Activated CD4-positive, alpha-beta T cell treated with anti-CD3 and anti-CD28 coated beads, Interleukin-2, amount 10 ng/mL, durations not matched to agents 7 days and 5 days (primary cell): Measurements from ENCODE around the gene CELF1. TPM values are rescaled to one million over a fixed set of nuclear protein-coding genes. Genes with fewer than 3 reads are reported as not detected.
A peak's percentile ranks its signal among the peaks of the same experiment; 100 is the strongest.

ENCODE experiments used
- CTCF ChIA-PET: fragments of 350-600 bp; sonication (Branson Sonifier 250); formaldehyde crosslinking; loops from one replicate; lab custom pipeline; 2021; ENCODE audit warnings: antibody characterized with exemption; lab: Charles Lee
- POLR2A ChIA-PET: fragments of 350-600 bp; sonication (Branson Sonifier 250); formaldehyde crosslinking; loops from one replicate; lab custom pipeline; 2021; ENCODE audit warnings: antibody characterized with exemption; lab: Charles Lee
- DNase-seq: peaks from one replicate; pipeline ENCODE4 v3.0.0-alpha.2; 2020
- H3K27ac Mint-ChIP-seq: one replicate; pipeline ENCODE4 v1.8.0; 2021; ENCODE audit warnings: mild to moderate bottlenecking, moderate library complexity, mixed read lengths
- H3K27me3 Mint-ChIP-seq: one replicate; pipeline ENCODE4 v1.8.0; 2021; ENCODE audit warnings: mixed read lengths
- H3K36me3 Mint-ChIP-seq: one replicate; pipeline ENCODE4 v1.8.0; 2021; ENCODE audit warnings: low read depth, mixed read lengths
- H3K4me1 Mint-ChIP-seq: one replicate; pipeline ENCODE4 v1.8.0; 2021; ENCODE audit warnings: mixed read lengths
- H3K4me3 Mint-ChIP-seq: one replicate; pipeline ENCODE4 v1.8.0; 2021; ENCODE audit warnings: mild to moderate bottlenecking, moderate library complexity, mixed read lengths
- H3K9me3 Mint-ChIP-seq: one replicate; pipeline ENCODE4 v1.8.0; 2021; ENCODE audit warnings: mixed read lengths
- total RNA-seq, 2 experiments: library from RNA; stranded (reverse); gene quantifications; one replicate each; pipeline ENCODE4 v1.2.3, GENCODE V29; 2021

Gene CELF1
- total RNA-seq, 2 experiments from 2014 or later = 102 to 105 TPM

DNA sequence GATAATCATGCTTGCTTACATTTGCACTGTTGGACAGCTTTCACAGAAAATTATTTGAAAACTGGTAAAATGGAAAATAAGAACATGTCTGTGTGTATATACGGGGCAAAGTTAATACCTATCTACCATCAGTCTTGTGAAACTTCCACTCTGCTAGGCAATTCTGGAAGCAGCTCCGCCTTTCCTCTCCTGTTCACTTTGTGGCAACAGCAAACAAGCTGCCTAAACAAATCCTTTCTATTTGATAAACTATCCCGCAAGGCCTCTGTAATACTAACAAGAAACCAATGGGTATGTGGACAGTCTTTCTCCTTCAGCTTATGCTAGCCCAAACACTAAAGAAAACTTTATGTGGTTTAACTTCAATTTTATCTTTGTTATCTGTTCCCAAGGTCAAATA lies 64.8 kb downstream of the CELF1 start:
- Mint-ChIP-seq H3K4me1 (peaks cover 9% of the 10 kb centered on the region), H3K27ac (no peak overlapping the region), H3K36me3 (peaks cover 50% of the 10 kb centered on the region), H3K27me3 (no peaks in the 10 kb centered on the region), H3K4me3 (no peak overlapping the region), H3K9me3 (no peaks in the 10 kb centered on the region)
- POLR2A ChIA-PET = no interaction called here
- CTCF ChIA-PET = interaction anchor here (1.3 to 1.5 kb wide), 2 partner anchors 13 to 16 kb away, joined by 3 read pairs; no protein-coding TSS in a partner anchor
- DNase-seq = no peak

DNA sequence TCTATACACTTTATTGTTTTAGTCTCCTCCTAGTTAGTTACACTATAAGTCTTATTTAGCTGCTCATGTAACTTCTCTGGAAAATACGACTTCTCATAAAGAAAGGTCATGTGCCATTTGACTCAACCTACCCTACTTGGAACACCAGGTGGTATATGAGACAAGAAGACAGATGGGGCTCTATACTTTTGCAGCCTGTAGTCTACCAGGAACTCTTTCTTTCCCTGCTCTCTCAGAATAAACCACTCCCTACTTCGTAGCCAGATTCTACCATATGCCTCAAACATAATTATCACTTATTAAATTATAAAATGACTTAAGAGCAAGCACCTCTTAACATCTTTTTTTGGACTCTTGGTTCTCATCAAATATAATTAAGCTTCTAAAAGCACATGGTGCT lies 65.5 kb downstream of the CELF1 start:
- no peak overlapping the region for H3K27ac Mint-ChIP-seq
- H3K4me1 Mint-ChIP-seq = peaks cover 9% of the 10 kb centered on the region
- ChIA-PET POLR2A (no interaction called here), CTCF (interaction anchor here (1.2 to 1.5 kb wide), 2 partner anchors 11 to 15 kb away, joined by 3 read pairs; no protein-coding TSS in a partner anchor)
- H3K36me3 Mint-ChIP-seq = peaks cover 51% of the 10 kb centered on the region
- H3K9me3 Mint-ChIP-seq = no peaks in the 10 kb centered on the region
- no peak overlapping the region for H3K4me3 Mint-ChIP-seq
- no peak for DNase-seq
- H3K27me3 Mint-ChIP-seq = no peaks in the 10 kb centered on the region

DNA sequence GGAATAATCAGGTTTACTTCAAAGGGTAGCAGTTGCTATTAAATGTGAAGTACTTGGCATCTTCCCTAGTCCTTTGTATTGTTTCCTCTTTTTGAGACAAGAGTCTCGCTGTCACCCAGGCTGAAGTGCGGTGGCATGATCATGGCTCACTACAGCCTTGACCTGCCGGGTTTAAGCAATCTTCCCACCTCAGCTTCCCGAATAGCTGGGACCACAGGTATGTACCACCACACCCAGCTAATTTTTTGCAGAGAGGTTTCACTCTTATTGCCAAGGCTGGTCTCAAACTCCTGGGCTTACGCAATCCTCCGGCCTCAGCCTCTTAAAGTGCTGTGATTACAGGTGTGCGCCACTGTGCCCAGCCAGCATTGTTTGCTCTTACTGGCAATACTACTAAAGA lies 67.8 kb downstream of the CELF1 start:
- H3K36me3 Mint-ChIP-seq = peaks cover 64% of the 10 kb centered on the region
- DNase-seq = no peak
- no peaks in the 10 kb centered on the region for H3K27me3 Mint-ChIP-seq
- CTCF ChIA-PET = interaction anchor here (0.7 kb wide), 1 partner anchor 197 kb away, joined by 3 read pairs; no protein-coding TSS in a partner anchor
- no peak overlapping the region for H3K4me3 Mint-ChIP-seq
- no peak overlapping the region for H3K27ac Mint-ChIP-seq
- POLR2A ChIA-PET = no interaction called here
- peaks cover 7% of the 10 kb centered on the region for H3K4me1 Mint-ChIP-seq
- H3K9me3 Mint-ChIP-seq = no peaks in the 10 kb centered on the region

DNA sequence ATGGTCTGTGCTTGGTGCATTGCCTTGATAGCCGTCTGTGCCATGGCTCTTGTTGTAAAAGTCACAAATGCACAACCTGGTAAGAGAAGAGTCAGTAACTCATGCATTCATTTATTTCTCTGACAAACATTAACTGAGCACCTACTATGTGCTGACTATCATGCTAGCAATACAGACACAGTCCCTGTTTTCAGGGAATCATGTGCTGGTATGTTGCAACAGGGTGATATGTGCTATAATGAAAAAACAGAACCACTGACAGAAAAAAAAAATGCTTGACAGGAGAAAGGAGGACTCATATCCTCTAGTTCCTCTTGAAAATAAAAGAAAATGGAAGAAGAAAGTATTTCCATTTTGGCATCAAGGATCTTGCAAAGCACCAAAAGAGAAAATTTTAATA lies 69.5 kb downstream of the CELF1 start:
- ChIA-PET POLR2A (no interaction called here), CTCF (no interaction called here)
- peaks cover 71% of the 10 kb centered on the region for H3K36me3 Mint-ChIP-seq
- no peaks in the 10 kb centered on the region for H3K9me3 Mint-ChIP-seq
- no peaks in the 10 kb centered on the region for H3K27me3 Mint-ChIP-seq
- DNase-seq = no peak
- no peak overlapping the region for H3K4me3 Mint-ChIP-seq
- H3K4me1 Mint-ChIP-seq = peaks cover 7% of the 10 kb centered on the region
- H3K27ac Mint-ChIP-seq = no peak overlapping the region

DNA sequence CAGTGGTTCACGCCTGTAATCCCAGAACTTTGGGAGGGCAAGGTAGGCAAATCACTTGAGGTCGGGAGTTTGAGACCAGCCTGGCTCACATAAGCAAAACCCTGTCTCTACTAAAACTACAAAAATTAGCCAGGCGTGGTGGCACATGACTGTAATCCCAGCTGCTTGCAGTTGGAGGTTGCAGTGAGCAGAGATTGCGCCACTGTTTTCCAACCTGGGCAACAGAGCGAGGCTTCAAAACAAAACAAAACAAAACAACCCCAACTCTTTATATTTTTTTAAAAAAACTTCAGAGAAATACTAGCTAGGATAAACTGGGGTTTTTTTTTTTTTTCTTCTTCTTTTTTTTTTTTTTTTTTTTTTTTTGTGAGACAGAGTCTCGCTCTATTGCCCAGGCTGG lies 72.2 kb downstream of the CELF1 start:
- no peak overlapping the region for H3K27ac Mint-ChIP-seq
- H3K4me3 Mint-ChIP-seq = no peak overlapping the region
- DNase-seq = no peak
- H3K27me3 Mint-ChIP-seq = no peaks in the 10 kb centered on the region
- H3K36me3 Mint-ChIP-seq = peaks cover 61% of the 10 kb centered on the region
- ChIA-PET CTCF (interaction anchor here (0.6 to 2.2 kb wide), 4 partner anchors 9 to 476 kb away, joined by 3 to 5 read pairs (median 4); no protein-coding TSS in a partner anchor), POLR2A (no interaction called here)
- peaks cover 11% of the 10 kb centered on the region for H3K4me1 Mint-ChIP-seq
- no peaks in the 10 kb centered on the region for H3K9me3 Mint-ChIP-seq

DNA sequence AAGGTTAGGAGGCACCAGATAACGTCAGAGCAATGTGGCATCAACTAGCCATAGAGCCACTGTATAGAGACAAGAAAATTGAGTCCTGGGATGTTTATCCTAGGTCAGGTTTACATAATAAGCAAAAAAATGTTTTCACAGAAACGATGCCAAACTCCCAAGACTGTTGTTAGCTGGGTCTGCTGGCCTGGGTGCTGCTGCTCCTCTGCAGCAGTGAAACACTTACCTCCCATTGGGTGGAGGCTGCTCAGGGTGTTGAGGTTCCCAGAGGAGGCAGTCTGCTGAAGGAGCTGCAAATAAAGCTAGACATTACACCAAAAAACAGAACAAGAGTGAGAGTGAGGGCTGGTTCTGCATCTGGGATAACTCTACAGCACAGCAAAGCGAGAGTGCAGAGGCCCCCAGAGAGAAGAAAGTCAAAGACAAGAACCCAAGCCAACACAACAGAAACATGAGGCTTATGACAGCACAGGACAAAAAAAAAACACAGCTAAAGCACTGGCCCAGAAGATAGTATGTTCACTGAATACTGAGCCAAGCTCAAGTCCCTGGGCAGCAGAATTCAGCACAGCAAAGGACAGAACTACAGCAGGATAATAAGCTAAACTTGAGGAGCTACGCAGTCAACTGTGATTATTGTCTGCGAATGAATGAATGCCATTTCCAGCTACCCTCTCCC lies 74.1 kb downstream of the CELF1 start:
- Mint-ChIP-seq H3K4me3 (no peak overlapping the region), H3K27me3 (no peaks in the 10 kb centered on the region), H3K27ac (no peak overlapping the region), H3K36me3 (peaks cover 60% of the 10 kb centered on the region), H3K4me1 (peaks cover 11% of the 10 kb centered on the region), H3K9me3 (no peaks in the 10 kb centered on the region)
- ChIA-PET POLR2A (interaction anchor here (0.5 to 0.6 kb wide), 2 partner anchors 44 to 153 kb away, joined by 3 to 4 read pairs; no protein-coding TSS in a partner anchor), CTCF (interaction anchor here (0.7 to 0.9 kb wide), 2 partner anchors 30 to 297 kb away, joined by 3 to 4 read pairs; partner anchors contain the start of gene RAPSN)
- DNase-seq = no peak

DNA sequence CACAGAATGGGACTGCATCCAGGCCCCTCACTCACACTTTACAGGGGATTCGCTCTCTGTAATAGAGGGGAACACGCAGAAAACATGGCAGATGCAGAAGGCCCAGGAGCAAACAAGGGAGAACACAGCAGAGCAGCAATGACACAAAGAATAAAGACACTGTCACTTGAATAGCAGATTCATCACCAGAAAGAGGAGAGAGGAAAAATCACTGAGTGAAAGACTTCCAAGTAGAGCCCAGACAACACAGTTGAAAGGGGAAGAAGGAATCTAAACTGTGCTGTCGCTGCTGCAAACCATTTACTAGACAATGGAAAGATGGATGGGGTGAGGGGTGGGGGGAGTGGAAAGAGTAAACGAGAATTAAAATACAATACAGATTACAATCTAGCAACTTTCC lies 75.2 kb downstream of the CELF1 start:
- no peak for DNase-seq
- H3K4me1 Mint-ChIP-seq = peaks cover 11% of the 10 kb centered on the region
- ChIA-PET POLR2A (no interaction called here), CTCF (interaction anchor here (0.9 kb wide), 1 partner anchor 296 kb away, joined by 4 read pairs; no protein-coding TSS in a partner anchor)
- H3K27me3 Mint-ChIP-seq = no peaks in the 10 kb centered on the region
- peaks cover 60% of the 10 kb centered on the region for H3K36me3 Mint-ChIP-seq
- H3K27ac Mint-ChIP-seq = no peak overlapping the region
- H3K9me3 Mint-ChIP-seq = no peaks in the 10 kb centered on the region
- no peak overlapping the region for H3K4me3 Mint-ChIP-seq

DNA sequence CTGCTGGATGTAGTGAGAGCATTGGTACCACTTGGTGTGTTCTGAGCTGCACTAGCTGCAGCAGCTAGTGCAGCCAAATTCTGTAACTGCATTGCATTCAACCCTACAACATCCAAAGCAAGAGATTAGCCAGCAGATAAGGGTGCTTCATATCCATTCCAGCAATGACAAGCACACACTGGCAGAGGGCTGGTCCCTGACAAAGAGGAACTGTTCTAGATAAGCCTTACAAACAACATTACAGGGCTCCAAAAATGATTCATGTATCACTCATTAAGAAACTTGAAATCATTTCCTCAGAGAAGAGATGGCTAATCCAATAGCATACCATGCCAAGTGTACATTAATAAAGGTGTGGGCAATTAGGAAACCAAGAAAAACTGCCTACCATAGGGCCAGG lies 75.6 kb downstream of the CELF1 start:
- DNase-seq = no peak
- Mint-ChIP-seq H3K36me3 (peaks cover 60% of the 10 kb centered on the region), H3K27ac (no peak overlapping the region), H3K27me3 (no peaks in the 10 kb centered on the region), H3K4me1 (peaks cover 11% of the 10 kb centered on the region), H3K9me3 (no peaks in the 10 kb centered on the region), H3K4me3 (no peak overlapping the region)
- CTCF ChIA-PET = interaction anchor here (1.1 kb wide), 1 partner anchor 138 kb away, joined by 3 read pairs; no protein-coding TSS in a partner anchor
- POLR2A ChIA-PET = no interaction called here

DNA sequence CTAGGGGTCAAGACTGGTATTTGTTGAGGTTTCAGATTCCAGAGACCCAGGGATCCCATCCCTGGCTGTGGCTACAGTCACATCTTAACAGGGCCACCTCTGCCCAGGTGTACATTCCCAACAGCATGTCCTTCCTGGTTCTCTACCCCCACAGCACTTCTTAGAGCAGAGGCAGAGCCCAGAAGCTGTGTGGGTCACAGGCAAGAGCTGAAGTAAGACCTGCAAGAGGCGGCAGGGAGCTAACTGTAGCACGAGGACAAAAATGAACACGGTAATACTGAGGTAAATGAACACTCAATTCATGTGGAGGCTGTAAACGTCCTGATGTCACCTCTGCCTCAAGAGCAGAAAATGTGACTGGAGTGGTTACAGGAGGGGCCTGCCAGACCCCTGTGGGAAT lies 82.3 kb downstream of the CELF1 start:
- DNase-seq = no peak
- ChIA-PET CTCF (interaction anchor here (0.6 to 1.7 kb wide), 2 partner anchors 14 to 147 kb away, joined by 3 read pairs; no protein-coding TSS in a partner anchor), POLR2A (no interaction called here)
- Mint-ChIP-seq H3K27ac (no peak overlapping the region), H3K4me1 (peaks cover 5% of the 10 kb centered on the region), H3K4me3 (no peak overlapping the region), H3K27me3 (no peaks in the 10 kb centered on the region), H3K9me3 (no peaks in the 10 kb centered on the region), H3K36me3 (peaks cover 64% of the 10 kb centered on the region)

DNA sequence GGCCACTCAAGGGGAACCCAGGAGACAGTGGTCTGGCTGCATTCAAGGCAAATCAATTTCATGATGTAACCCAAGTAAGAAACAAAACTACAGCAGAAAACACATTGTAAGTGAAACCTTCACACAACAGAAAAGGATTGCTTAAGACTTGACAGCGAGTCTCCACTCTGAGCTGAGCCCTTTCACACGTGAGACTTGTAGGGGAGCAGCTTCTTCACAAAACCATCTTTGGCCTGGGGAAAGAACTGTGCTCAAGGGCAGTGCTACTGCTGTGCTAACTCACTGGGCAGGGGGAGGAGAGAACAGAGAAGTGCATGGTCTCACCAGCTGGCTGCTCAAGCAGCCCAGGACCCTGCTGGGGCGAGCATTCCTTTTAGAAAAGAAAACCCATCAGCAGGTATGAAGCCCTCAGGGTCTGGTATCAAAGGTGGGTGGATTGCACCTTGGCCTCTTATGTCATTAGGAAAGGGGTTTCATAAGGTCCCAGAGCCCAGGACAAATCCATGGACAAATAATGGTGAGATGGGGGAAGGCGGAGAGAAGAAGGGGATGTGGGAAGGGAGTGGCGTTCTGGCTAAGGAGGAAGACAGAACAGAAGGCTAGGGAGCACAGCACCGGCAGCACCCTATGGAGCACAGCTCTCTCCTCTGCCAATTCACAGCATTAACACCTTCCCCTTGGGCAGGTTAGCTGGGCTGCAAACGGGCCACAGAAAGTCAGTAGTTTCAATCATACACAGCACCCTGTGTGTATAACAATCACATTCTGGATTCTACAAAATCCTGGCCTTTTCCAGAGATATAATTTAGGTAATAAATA lies 83.4 kb downstream of the CELF1 start:
- Mint-ChIP-seq H3K4me1 (peaks cover 5% of the 10 kb centered on the region), H3K9me3 (no peaks in the 10 kb centered on the region), H3K27me3 (no peaks in the 10 kb centered on the region), H3K27ac (no peak overlapping the region), H3K4me3 (no peak overlapping the region), H3K36me3 (peaks cover 64% of the 10 kb centered on the region)
- POLR2A ChIA-PET = no interaction called here
- DNase-seq = no peak
- CTCF ChIA-PET = no interaction called here

DNA sequence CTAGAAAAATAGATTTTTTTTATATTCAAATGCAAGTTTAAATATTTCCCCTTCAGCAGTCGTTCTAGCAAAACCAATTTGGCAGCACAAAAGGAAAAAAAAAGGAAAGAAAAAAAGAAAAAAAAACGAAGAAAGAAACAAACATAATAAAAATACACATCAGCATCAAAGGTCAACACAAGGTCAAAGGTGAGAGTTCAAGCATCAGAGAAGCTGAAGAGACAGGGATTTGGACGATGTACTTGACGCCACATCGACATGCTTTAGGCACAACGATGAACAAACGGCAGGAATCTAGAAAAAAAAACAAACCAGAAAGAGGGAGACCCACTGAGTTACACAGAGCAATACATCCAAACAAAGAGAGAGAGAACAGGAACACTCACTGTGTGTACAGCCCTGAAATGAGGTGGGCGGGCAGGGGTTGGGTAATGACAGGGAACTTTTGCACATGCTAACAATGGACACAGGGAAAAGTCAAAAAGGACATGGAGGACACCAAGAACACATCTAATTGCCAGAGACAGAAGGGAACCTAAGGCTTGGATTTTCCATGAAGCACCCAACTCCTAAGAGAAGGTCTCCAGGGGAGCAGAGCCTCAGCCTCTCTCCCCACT lies 84.2 kb downstream of the CELF1 start:
- POLR2A ChIA-PET = no interaction called here
- Mint-ChIP-seq H3K36me3 (peaks cover 58% of the 10 kb centered on the region), H3K27ac (peak overlapping the region; percentile 41), H3K4me1 (peaks cover 5% of the 10 kb centered on the region), H3K9me3 (no peaks in the 10 kb centered on the region), H3K4me3 (no peak overlapping the region), H3K27me3 (no peaks in the 10 kb centered on the region)
- DNase-seq = no peak
- CTCF ChIA-PET = no interaction called here

DNA sequence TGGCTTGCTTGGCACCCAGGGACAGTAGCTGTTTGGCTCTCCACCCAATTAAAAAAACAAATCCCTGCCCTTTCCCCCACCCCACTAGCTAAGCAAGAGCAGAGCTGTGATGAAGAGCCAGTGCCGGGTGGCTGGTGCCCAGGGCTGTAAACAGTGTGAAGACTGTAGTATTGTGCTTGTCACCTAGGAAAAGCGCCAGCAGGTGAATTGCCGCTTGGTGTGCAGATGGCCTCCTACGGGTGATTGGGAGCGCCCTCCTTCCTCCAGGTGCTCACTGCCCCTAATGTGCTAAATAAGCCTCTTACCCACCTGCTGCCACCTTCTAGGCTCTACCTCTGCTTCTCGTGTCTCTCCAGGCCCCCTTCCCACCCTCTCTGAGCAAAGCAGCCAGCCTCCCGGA lies 85.6 kb downstream of the CELF1 start:
- peaks cover 49% of the 10 kb centered on the region for H3K36me3 Mint-ChIP-seq
- peaks cover 5% of the 10 kb centered on the region for H3K4me1 Mint-ChIP-seq
- H3K27ac Mint-ChIP-seq = peak overlapping the region; percentile 33
- no peak for DNase-seq
- no peak overlapping the region for H3K4me3 Mint-ChIP-seq
- CTCF ChIA-PET = interaction anchor here (0.6 kb wide), 1 partner anchor 193 kb away, joined by 3 read pairs; no protein-coding TSS in a partner anchor
- H3K9me3 Mint-ChIP-seq = no peaks in the 10 kb centered on the region
- no peaks in the 10 kb centered on the region for H3K27me3 Mint-ChIP-seq
- POLR2A ChIA-PET = no interaction called here
